IMR-90 (cell line): Measurements from ENCODE around the gene ACYP1. TPM values are rescaled to one million over a fixed set of nuclear protein-coding genes. Genes with fewer than 3 reads are reported as not detected.

ENCODE experiments used
- ATAC-seq: fragments of 200-7000 bp; cut with Tn5 transposase; 2 replicates; pipeline ENCODE4 v1.9.1; 2020; ENCODE audit warnings: low read depth, mild to moderate bottlenecking, moderate library complexity
- BruUV-seq: library from RNA; stranded (reverse); fragments of 400-500 nt; replicated peaks from 2 replicates; lab custom pipeline; 2021; lab: Mats Ljungman, UMichigan
- CTCF ChIA-PET: fragments of 300-600 bp; formaldehyde crosslinking; extraction: SDS; loops from one replicate; lab custom pipeline; 2021; ENCODE audit warnings: antibody characterized with exemption; lab: Yijun Ruan, JAX
- POLR2A ChIA-PET: fragments of 300-600 bp; sonication (Branson Sonifier 250); formaldehyde crosslinking; loops from one replicate; lab custom pipeline; 2022; ENCODE audit warnings: antibody characterized with exemption; ENCODE audit not compliant: unreplicated experiment; lab: Charles Lee
- DNase-seq: peaks from one replicate; pipeline ENCODE4 v3.0.0; 2013
- H2AFZ ChIP-seq: replicated peaks from 2 replicates; pipeline ENCODE3; 2013; ENCODE audit warnings: low read length, mild to moderate bottlenecking; ENCODE audit not compliant: poor library complexity
- H2AK5ac ChIP-seq: 2 replicates; pipeline ENCODE4 v1.6.1; 2013; ENCODE audit warnings: low read depth, low read length, inconsistent platforms
- H2AK9ac ChIP-seq: replicated peaks from 2 replicates; pipeline ENCODE3; 2013; ENCODE audit warnings: mild to moderate bottlenecking, low read depth, low read length, moderate library complexity; ENCODE audit not compliant: poor library complexity
- H2BK120ac ChIP-seq: 2 replicates; pipeline ENCODE4 v1.6.1; 2013; ENCODE audit warnings: low read depth, low read length, inconsistent platforms
- H2BK15ac ChIP-seq: 3 replicates; pipeline ENCODE4 v1.6.1; 2013; ENCODE audit warnings: low read depth, low read length, inconsistent platforms
- H2BK20ac ChIP-seq: 2 replicates; pipeline ENCODE4 v1.6.1; 2013; ENCODE audit warnings: low read depth, mild to moderate bottlenecking, inconsistent platforms, low read length, moderate library complexity
- H2BK5ac ChIP-seq: 2 replicates; pipeline ENCODE4 v1.6.1; 2013; ENCODE audit warnings: mild to moderate bottlenecking, low read depth, low read length, inconsistent platforms; ENCODE audit not compliant: poor library complexity, severe bottlenecking
- H3K14ac ChIP-seq: replicated peaks from 2 replicates; pipeline ENCODE4 v1.6.1; 2013; ENCODE audit warnings: low read depth, low read length, inconsistent platforms
- H3K18ac ChIP-seq: 2 replicates; pipeline ENCODE4 v1.6.1; 2013; ENCODE audit warnings: low read depth, low read length, control low read depth
- H3K23ac ChIP-seq: 2 replicates; pipeline ENCODE4 v1.6.1; 2013; ENCODE audit warnings: low read depth, low read length, inconsistent platforms
- H3K27ac ChIP-seq: 2 replicates; pipeline ENCODE4 v1.5.1; 2013; ENCODE audit warnings: mild to moderate bottlenecking, control low read depth, low read length; ENCODE audit not compliant: insufficient read depth
- H3K27me3 ChIP-seq: 2 replicates; pipeline ENCODE4 v1.6.1; 2013; ENCODE audit warnings: low read length; ENCODE audit not compliant: control insufficient read depth, insufficient read depth
- H3K36me3 ChIP-seq: 2 replicates; pipeline ENCODE4 v1.6.1; 2013; ENCODE audit warnings: low read length, mixed read lengths; ENCODE audit not compliant: control insufficient read depth, insufficient read depth
- H3K4ac ChIP-seq: 2 replicates; pipeline ENCODE4 v1.6.1; 2013; ENCODE audit warnings: low read depth, low read length, inconsistent platforms
- H3K4me1 ChIP-seq: 2 replicates; pipeline ENCODE4 v1.6.1; 2013; ENCODE audit warnings: low read length, mixed read lengths; ENCODE audit not compliant: control insufficient read depth, insufficient read depth
- H3K4me2 ChIP-seq: 2 replicates; pipeline ENCODE4 v1.6.1; 2013; ENCODE audit warnings: low read depth, mild to moderate bottlenecking, control low read depth, low read length, moderate library complexity
- H3K4me3 ChIP-seq: 2 replicates; pipeline ENCODE4 v1.5.1; 2013; ENCODE audit warnings: low read depth, mild to moderate bottlenecking, control low read depth, low read length, moderate library complexity; ENCODE audit not compliant: insufficient read depth
- H3K56ac ChIP-seq: 2 replicates; pipeline ENCODE4 v1.6.1; 2013; ENCODE audit warnings: low read length, inconsistent platforms; ENCODE audit not compliant: insufficient read depth; ENCODE audit errors: extremely low read depth
- H3K79me1 ChIP-seq, 2 experiments: 2 replicates each; pipeline ENCODE4 v1.6.1; 2013; ENCODE audit warnings: low read length in 2 of 2, inconsistent platforms in 1 of 2, low read depth in 1 of 2
- H3K9ac ChIP-seq: 2 replicates; pipeline ENCODE4 v1.6.1; 2013; ENCODE audit warnings: low read depth, low read length, control low read depth
- H3K9me1 ChIP-seq: 2 replicates; pipeline ENCODE4 v1.6.1; 2013; ENCODE audit warnings: low read length, inconsistent platforms; ENCODE audit not compliant: insufficient read depth
- H3K9me3 ChIP-seq: 2 replicates; pipeline ENCODE4 v1.6.1; 2013; ENCODE audit warnings: low read length; ENCODE audit not compliant: control insufficient read depth, insufficient read depth
- H4K20me1 ChIP-seq: 2 replicates; pipeline ENCODE4 v1.6.1; 2013; ENCODE audit warnings: low read length, inconsistent platforms; ENCODE audit not compliant: insufficient read depth
- H4K5ac ChIP-seq: 2 replicates; pipeline ENCODE4 v1.6.1; 2013; ENCODE audit warnings: mild to moderate bottlenecking, low read depth, low read length, control low read depth
- H4K8ac ChIP-seq, 2 experiments: 2 replicates each; pipeline ENCODE4 v1.6.1; 2013; ENCODE audit warnings: low read depth in 2 of 2, low read length in 2 of 2, control low read depth in 1 of 2, inconsistent platforms in 1 of 2
- H4K91ac ChIP-seq: 2 replicates; pipeline ENCODE4 v1.6.1; 2013; ENCODE audit warnings: low read depth, low read length, inconsistent platforms; ENCODE audit not compliant: insufficient read depth
- NFE2L2 ChIP-seq: fragments of 150-350 bp; IDR thresholded peaks from 2 replicates; pipeline ENCODE4 v1.6.1; 2016; ENCODE audit warnings: low read depth, mild to moderate bottlenecking, low read length
- WGBS, 2 experiments: methylation state at CpG; one replicate each; pipeline versions ENCODE4 v1.1.5 to v1.1.7; 2013; ENCODE audit warnings: missing lambda C conversion rate in 2 of 2; ENCODE audit not compliant: insufficient read length in 1 of 2; ENCODE audit errors: extremely low coverage in 2 of 2; 5-methylcytosine and 5-hydroxymethylcytosine counted together
- dilution Hi-C: fragments of 300-500 bp; cut with HindIII; formaldehyde crosslinking; loops from one replicate; pipeline ENCODE4 v1.14.3; 2018; ENCODE audit warnings: low sequenced_read_pairs; ENCODE audit not compliant: unreplicated experiment
- in situ Hi-C: fragments of 300-500 bp; cut with MboI; formaldehyde crosslinking; loops from 3 replicates; pipeline ENCODE4 v1.14.3; 2019; ENCODE audit warnings: low sequenced_read_pairs, inconsistent platforms, mixed read lengths
- intact Hi-C: fragments of 100-400 bp; cut with micrococcal nuclease; formaldehyde crosslinking; loops from 2 replicates; pipeline ENCODE4 v1.10.0; 2022
- polyA plus RNA-seq, 3 experiments: library from polyadenylated mRNA; depleted of rRNA; stranded (reverse); fragments of >200 nt; gene quantifications; 2 replicates each; pipeline ENCODE4 v1.2.3, GENCODE V29; 2012; ENCODE audit warnings: low replicate concordance in 1 of 3
- total RNA-seq: library from RNA; depleted of rRNA; stranded (reverse); fragments of >200 nt; gene quantifications from 2 replicates; pipeline ENCODE4 v1.2.3, GENCODE V29; 2012
- TF ChIP-seq, protein P1 (sequence below): fragments of 150-350 bp; IDR thresholded peaks from 2 replicates; pipeline ENCODE4 v1.6.1; 2017; ENCODE audit warnings: mild to moderate bottlenecking, antibody characterized with exemption, low read length, low read depth

The ACYP1 gene
- total and polyA plus RNA-seq, 2 of the 4 experiments (the other 2 are of a cell fraction), result 4.1 to 24.0 TPM

DNA sequence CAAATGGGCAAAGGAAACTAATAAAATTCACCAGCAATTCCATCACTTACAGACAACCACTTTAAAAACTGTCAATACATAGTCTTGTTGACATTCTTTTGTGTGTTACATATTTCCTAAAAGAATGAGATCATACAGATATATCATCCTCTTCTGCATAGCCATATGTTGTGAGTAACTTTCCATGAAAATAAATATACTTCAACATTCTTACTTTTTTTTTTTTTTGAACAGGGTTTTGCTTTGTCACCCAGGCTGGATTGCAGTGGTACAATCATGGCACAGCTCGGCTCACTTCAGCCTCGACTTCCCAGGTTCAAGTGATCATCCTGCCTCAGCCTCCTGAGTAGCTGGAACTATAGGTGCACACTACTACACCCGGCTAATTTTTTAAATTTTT lies 26.5 kb upstream of the ACYP1 start:
- H2AFZ ChIP-seq, result no peak overlapping the region
- H3K14ac ChIP-seq, result no peak overlapping the region
- H3K4me2 ChIP-seq, result no peak overlapping the region
- peak overlapping the region; percentile 42; the same call in 1 of the 2 replicates for H3K27ac ChIP-seq
- no peak overlapping the region for H3K4ac ChIP-seq
- no peak overlapping the region for H2AK5ac ChIP-seq
- H3K4me1 ChIP-seq, result 0 out of 2 replicates have a peak, but pooled peaks cover 3% of the 10 kb centered on the region
- peaks cover 18% of the 10 kb centered on the region for H3K36me3 ChIP-seq
- no peaks in the 10 kb centered on the region for H3K9me3 ChIP-seq
- no peaks in the 10 kb centered on the region for H3K9me1 ChIP-seq
- no peak overlapping the region for H2BK20ac ChIP-seq
- no TSS peak for BruUV-seq
- no peak overlapping the region for H3K4me3 ChIP-seq
- no peak overlapping the region for H3K9ac ChIP-seq
- H2AK9ac ChIP-seq, result no peak overlapping the region
- ATAC-seq, result peak; percentile 42
- no peaks in the 10 kb centered on the region for H3K27me3 ChIP-seq
- TF ChIP-seq NFE2L2, result peak; percentile 56; the same call in 1 of the 2 replicates
- TF ChIP-seq, protein P1, sequence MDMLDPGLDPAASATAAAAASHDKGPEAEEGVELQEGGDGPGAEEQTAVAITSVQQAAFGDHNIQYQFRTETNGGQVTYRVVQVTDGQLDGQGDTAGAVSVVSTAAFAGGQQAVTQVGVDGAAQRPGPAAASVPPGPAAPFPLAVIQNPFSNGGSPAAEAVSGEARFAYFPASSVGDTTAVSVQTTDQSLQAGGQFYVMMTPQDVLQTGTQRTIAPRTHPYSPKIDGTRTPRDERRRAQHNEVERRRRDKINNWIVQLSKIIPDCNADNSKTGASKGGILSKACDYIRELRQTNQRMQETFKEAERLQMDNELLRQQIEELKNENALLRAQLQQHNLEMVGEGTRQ, result no peak
- H3K56ac ChIP-seq, result no peak overlapping the region
- H4K91ac ChIP-seq, result no peak overlapping the region
- no peak overlapping the region for H3K23ac ChIP-seq
- intact Hi-C loops (no loop called here), dilution Hi-C loops (no loop called here), in situ Hi-C loops (no loop called here)
- no peaks in the 10 kb centered on the region; a peak in 1 of 4 replicates for H3K79me1 ChIP-seq
- ChIA-PET POLR2A (no interaction called here), CTCF (interaction anchor here (0.6 to 0.8 kb wide), 2 partner anchors 17 to 214 kb away, joined by 3 to 4 read pairs; no protein-coding TSS in a partner anchor)
- 80% methylated on average over 2 of the region's 3 CpGs; no CpG with 5 or more reads in 1 of the 2 experiments for WGBS, 2 experiments
- H2BK120ac ChIP-seq, result no peak overlapping the region
- no peak overlapping the region for H4K8ac ChIP-seq
- DNase-seq, result peak; percentile 66
- H2BK15ac ChIP-seq, result no peak overlapping the region
- no peak overlapping the region for H3K18ac ChIP-seq
- no peak overlapping the region for H4K5ac ChIP-seq
- H2BK5ac ChIP-seq, result no peak overlapping the region
- H4K20me1 ChIP-seq, result no peaks in the 10 kb centered on the region
